ENCODE data around the gene GMPS. TPM values are rescaled to one million over a fixed set of nuclear protein-coding genes. Genes with fewer than 3 reads are reported as not detected.
A peak's percentile ranks its signal among the peaks of the same experiment; 100 is the strongest.
"Not testable (repeated sequence)": the region's sequence is repeated elsewhere in the genome, so short reads cannot be mapped to it uniquely, and the experiment has no call there.

The GMPS gene
- total RNA-seq, 1 experiment from 2014 or later = 43.3 TPM

- Histone ChIP-seq H4K20me1 (ENCODE audit: low read length) (peaks cover 45% of the 10 kb centered on the region; the same call in 1 of the 2 replicates), H3K9me3 (ENCODE audit: low read length) (no peaks in the 10 kb centered on the region), H3K4me1 (ENCODE audit: insufficient read depth, low read length) (0 out of 2 replicates have a peak, but pooled peaks cover 3% of the 10 kb centered on the region), H3K4me2 (ENCODE audit: low read length) (no peak overlapping the region), H3K36me3 (ENCODE audit: low read depth, low read length) (no peaks in the 10 kb centered on the region), H3K9ac (ENCODE audit: low read length) (no peak overlapping the region), H2AFZ (ENCODE audit: low read length) (no peak overlapping the region), H3F3A (ENCODE audit: low read length, unreplicated experiment) (no peaks in the 10 kb centered on the region), H3K27me3 (ENCODE audit: low read length) (no peaks in the 10 kb centered on the region), H3K9me2 (replicated peaks; ENCODE audit: low read length) (no peaks in the 10 kb centered on the region), H3K27ac (ENCODE audit: low read length) (no peak overlapping the region), H3K4me3 (ENCODE audit: low read length) (no peak overlapping the region), H3K79me2 (ENCODE audit: low read length) (peaks cover 98% of the 10 kb centered on the region)
- ChIA-PET CTCF (no interaction called here), POLR2A (ENCODE audit: unreplicated experiment) (no interaction called here)
- ATAC-seq (no peak), DNase-seq (no peak)
- TF ChIP-seq EZH2 (IDR thresholded peaks at IDR 0.05; ENCODE audit: low read length, unreplicated experiment) (no peak), EZH2phosphoT487 (IDR thresholded peaks at IDR 0.05; ENCODE audit: borderline replicate concordance, low read length) (no peak), CTCF (conservative IDR thresholded peaks at IDR 0.05; ENCODE audit: low read depth, low read length) (no peak)
- intact Hi-C loops (cut with micrococcal nuclease) = no loop called here
- no TSS peak for BruUV-seq (replicated peaks)
Observed at GRCh38 chr3:155880286-155880685, 9.8 kb downstream of the GMPS start.

DNA sequence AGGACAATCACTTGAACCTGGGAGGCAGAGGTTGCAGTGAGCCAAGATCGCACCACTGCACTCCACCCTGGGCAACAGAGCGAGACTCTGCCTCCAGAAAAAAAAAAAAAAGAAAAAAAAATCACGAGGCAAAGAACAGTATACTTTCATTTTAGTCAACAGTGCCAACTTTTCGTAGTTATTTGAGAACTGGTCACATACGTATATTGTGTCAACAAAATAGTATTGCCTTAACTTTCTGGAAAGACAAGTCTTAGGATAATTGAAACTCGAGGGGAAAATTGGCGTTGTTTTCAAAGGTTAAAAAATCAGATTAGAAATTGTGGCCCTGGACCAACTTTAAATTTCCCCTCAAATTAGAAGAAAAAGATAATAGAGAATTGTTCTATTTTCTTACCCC lies 13.8 kb downstream of the GMPS start:
- ChIA-PET CTCF (no interaction called here), POLR2A (ENCODE audit: unreplicated experiment) (interaction anchor here (0.6 kb wide), 1 partner anchor 1110 kb away, joined by 4 read pairs; no protein-coding TSS in a partner anchor)
- Histone ChIP-seq H3F3A (ENCODE audit: low read length, unreplicated experiment) (no peaks in the 10 kb centered on the region), H2AFZ (ENCODE audit: low read length) (no peak overlapping the region), H3K9ac (ENCODE audit: low read length) (no peak overlapping the region), H3K9me2 (replicated peaks; ENCODE audit: low read length) (no peaks in the 10 kb centered on the region), H3K27me3 (ENCODE audit: low read length) (no peaks in the 10 kb centered on the region), H4K20me1 (ENCODE audit: low read length) (peaks cover 37% of the 10 kb centered on the region), H3K27ac (ENCODE audit: low read length) (no peak overlapping the region), H3K36me3 (ENCODE audit: low read depth, low read length) (no peaks in the 10 kb centered on the region), H3K4me3 (ENCODE audit: low read length) (no peak overlapping the region), H3K4me1 (ENCODE audit: insufficient read depth, low read length) (0 out of 2 replicates have a peak, but pooled peaks cover 3% of the 10 kb centered on the region), H3K9me3 (ENCODE audit: low read length) (no peaks in the 10 kb centered on the region), H3K4me2 (ENCODE audit: low read length) (no peak overlapping the region), H3K79me2 (ENCODE audit: low read length) (peaks cover 97% of the 10 kb centered on the region)
- intact Hi-C loops (cut with micrococcal nuclease) = no loop called here
- BruUV-seq (replicated peaks) = no TSS peak
- no peak for TF ChIP-seq CTCF (conservative IDR thresholded peaks at IDR 0.05; ENCODE audit: low read depth, low read length)
- no peak for TF ChIP-seq EZH2 (IDR thresholded peaks at IDR 0.05; ENCODE audit: low read length, unreplicated experiment)
- TF ChIP-seq EZH2phosphoT487 (IDR thresholded peaks at IDR 0.05; ENCODE audit: borderline replicate concordance, low read length) = no peak
- no peak for ATAC-seq
- DNase-seq = peak; percentile 9

- Histone ChIP-seq H3K4me1 (ENCODE audit: insufficient read depth, low read length) (peaks cover 3% of the 10 kb centered on the region; the same call in 1 of the 2 replicates), H3K9me2 (replicated peaks; ENCODE audit: low read length) (no peaks in the 10 kb centered on the region), H3K9me3 (ENCODE audit: low read length) (no peaks in the 10 kb centered on the region), H3K27ac (ENCODE audit: low read length) (no peak overlapping the region), H3K27me3 (ENCODE audit: low read length) (no peaks in the 10 kb centered on the region), H3K79me2 (ENCODE audit: low read length) (peaks cover 97% of the 10 kb centered on the region), H3K4me3 (ENCODE audit: low read length) (no peak overlapping the region), H3K9ac (ENCODE audit: low read length) (no peak overlapping the region), H3F3A (ENCODE audit: low read length, unreplicated experiment) (no peaks in the 10 kb centered on the region), H4K20me1 (ENCODE audit: low read length) (peaks cover 33% of the 10 kb centered on the region), H3K4me2 (ENCODE audit: low read length) (no peak overlapping the region), H3K36me3 (ENCODE audit: low read depth, low read length) (no peaks in the 10 kb centered on the region), H2AFZ (ENCODE audit: low read length) (no peak overlapping the region)
- ChIA-PET POLR2A (ENCODE audit: unreplicated experiment) (no interaction called here), CTCF (interaction anchor here (0.7 kb wide), 1 partner anchor 308 kb away, joined by 3 read pairs; no protein-coding TSS in a partner anchor)
- intact Hi-C loops (cut with micrococcal nuclease) = no loop called here
- TF ChIP-seq EZH2phosphoT487 (IDR thresholded peaks at IDR 0.05; ENCODE audit: borderline replicate concordance, low read length) (no peak), EZH2 (IDR thresholded peaks at IDR 0.05; ENCODE audit: low read length, unreplicated experiment) (no peak), CTCF (conservative IDR thresholded peaks at IDR 0.05; ENCODE audit: low read depth, low read length) (no peak)
- DNase-seq = no peak
- no TSS peak for BruUV-seq (replicated peaks)
- no peak for ATAC-seq
Observed at GRCh38 chr3:155885292-155885691, 14.8 kb downstream of the GMPS start.

- peaks cover 43% of the 10 kb centered on the region for H4K20me1 ChIP-seq (ENCODE audit: low read length)
- H3K9ac ChIP-seq (ENCODE audit: low read length); DNase-seq; ATAC-seq; CTCF ChIA-PET; H3K9me3 ChIP-seq (ENCODE audit: low read length); H2AFZ ChIP-seq (ENCODE audit: low read length); H3K36me3 ChIP-seq (ENCODE audit: low read depth, low read length); POLR2A ChIA-PET (ENCODE audit: unreplicated experiment); H3K9me2 ChIP-seq (replicated peaks; ENCODE audit: low read length); H3K4me1 ChIP-seq (ENCODE audit: insufficient read depth, low read length); H3F3A ChIP-seq (ENCODE audit: low read length, unreplicated experiment); H3K27ac ChIP-seq (ENCODE audit: low read length); H3K4me3 ChIP-seq (ENCODE audit: low read length); BruUV-seq (replicated peaks); H3K4me2 ChIP-seq (ENCODE audit: low read length); H3K27me3 ChIP-seq (ENCODE audit: low read length); intact Hi-C loops (cut with micrococcal nuclease): not testable (repeated sequence)
- H3K79me2 ChIP-seq (ENCODE audit: low read length) = peaks cover 97% of the 10 kb centered on the region
Observed at GRCh38 chr3:155886348-155886747, 15.9 kb downstream of the GMPS start.

All from PC-3 (cell line).